Measurements from ENCODE around the gene AGAP2.
"Not testable (repeated sequence)": the region's sequence is repeated elsewhere in the genome, so short reads cannot be mapped to it uniquely, and the experiment has no call there.

The AGAP2 gene

GRCh38 chr12:57776247-57776587 lies 37.7 kb upstream of the AGAP2 start:
- Mint-ChIP-seq H3K27ac (no peak overlapping the region), H3K4me3 (no peak overlapping the region), H3K36me3 (ENCODE audit: low read depth) (peaks cover 17% of the 10 kb centered on the region), H3K9me3 (no peaks in the 10 kb centered on the region), H3K27me3 (ENCODE audit: low read depth, poor library complexity) (peaks cover 21% of the 10 kb centered on the region), H3K4me1 (peaks cover 14% of the 10 kb centered on the region)
- no peak for DNase-seq
- no peak for TF ChIP-seq CTCF (IDR thresholded peaks at IDR 0.05)

- Mint-ChIP-seq H3K4me3 (no peak overlapping the region), H3K27ac (no peak overlapping the region), H3K27me3 (ENCODE audit: low read depth, poor library complexity) (peaks cover 21% of the 10 kb centered on the region), H3K4me1 (peaks cover 19% of the 10 kb centered on the region), H3K9me3 (no peaks in the 10 kb centered on the region), H3K36me3 (ENCODE audit: low read depth) (peaks cover 18% of the 10 kb centered on the region)
- no peak for TF ChIP-seq CTCF (IDR thresholded peaks at IDR 0.05)
- DNase-seq, result no peak
These were observed 37.2 kb upstream of the AGAP2 start for GRCh38 chr12:57775563-57776246.

GRCh38 chr12:57775044-57775443 lies 36.5 kb upstream of the AGAP2 start:
- H3K36me3 Mint-ChIP-seq (ENCODE audit: low read depth), result peaks cover 25% of the 10 kb centered on the region
- TF ChIP-seq CTCF (IDR thresholded peaks at IDR 0.05), result no peak

GRCh38 chr12:57774634-57775033 lies 36.1 kb upstream of the AGAP2 start:
- H3K4me3 Mint-ChIP-seq, result peak overlapping the region; percentile 13
- not testable (repeated sequence) for H3K27ac Mint-ChIP-seq
- peaks cover 30% of the 10 kb centered on the region for H3K4me1 Mint-ChIP-seq

More at GRCh38 chr12:57775044-57775443, 36.5 kb upstream of the AGAP2 start:
- Mint-ChIP-seq H3K27ac (no peak overlapping the region), H3K9me3 (no peaks in the 10 kb centered on the region), H3K4me1 (peaks cover 25% of the 10 kb centered on the region), H3K4me3 (no peak overlapping the region), H3K27me3 (ENCODE audit: low read depth, poor library complexity) (peaks cover 21% of the 10 kb centered on the region)
- no peak for DNase-seq

GRCh38 chr12:57772429-57773322 lies 34.1 kb upstream of the AGAP2 start, which contains the start of gene EEF1AKMT3:
EEF1AKMT3 (plus strand) TSS chr12:57772614; CDS start chr12:57772725, 111 bp downstream.
- Mint-ChIP-seq H3K27ac (peak within 1 kb of the TSS; percentile 100), H3K4me3 (peak within 1 kb of the TSS; percentile 99)
- TF ChIP-seq CTCF (IDR thresholded peaks at IDR 0.05), result no peak

More at GRCh38 chr12:57774634-57775033, 36.1 kb upstream of the AGAP2 start:
- not testable (repeated sequence) for DNase-seq, H3K9me3 Mint-ChIP-seq
- Mint-ChIP-seq H3K27me3 (ENCODE audit: low read depth, poor library complexity) (peaks cover 16% of the 10 kb centered on the region), H3K36me3 (ENCODE audit: low read depth) (peaks cover 29% of the 10 kb centered on the region)

GRCh38 chr12:57771873-57772428 lies 33.4 kb upstream of the AGAP2 start, which contains the start of gene METTL1:
METTL1 (minus strand) TSS chr12:57772105; CDS start chr12:57772083, 22 bp downstream.
- TF ChIP-seq CTCF (IDR thresholded peaks at IDR 0.05), result no peak
- Mint-ChIP-seq H3K36me3 (ENCODE audit: low read depth) (peaks cover 41% of the 10 kb centered on the region), H3K9me3 (no peaks in the 10 kb centered on the region), H3K27ac (peak within 1 kb of the TSS; percentile 100), H3K4me3 (peak within 1 kb of the TSS; percentile 99), H3K27me3 (ENCODE audit: low read depth, poor library complexity) (peaks cover 34% of the 10 kb centered on the region), H3K4me1 (peaks cover 37% of the 10 kb centered on the region)
- DNase-seq, result peak; percentile 90

More at GRCh38 chr12:57772429-57773322, 34.1 kb upstream of the AGAP2 start, which contains the start of gene EEF1AKMT3:
- peak; percentile 69 for DNase-seq
- peaks cover 43% of the 10 kb centered on the region for H3K36me3 Mint-ChIP-seq (ENCODE audit: low read depth)
- peaks cover 27% of the 10 kb centered on the region for H3K27me3 Mint-ChIP-seq (ENCODE audit: low read depth, poor library complexity)
- no peaks in the 10 kb centered on the region for H3K9me3 Mint-ChIP-seq
- H3K4me1 Mint-ChIP-seq, result peaks cover 30% of the 10 kb centered on the region

Data from nephron progenitor cell (in vitro differentiated cells).